ENCODE results near the gene PCGF3. TPM values are rescaled to one million over a fixed set of nuclear protein-coding genes. Genes with fewer than 3 reads are reported as not detected.

The PCGF3 gene
- total and polyA plus RNA-seq, 9 of the 15 experiments (the other 6 are each of a cell fraction or from before 2014, with no cell fraction given), result 2.6 to 46.1 (median 20.3) TPM

GRCh38 chr4:727576-727975 is 21.9 kb downstream of the PCGF3 start:
- CTCF ChIA-PET (ENCODE audit: low intra/inter-chr PET ratio), result no interaction called here

More at GRCh38 chr4:727576-727975, 21.9 kb downstream of the PCGF3 start:
- TF ChIP-seq, protein P1, sequence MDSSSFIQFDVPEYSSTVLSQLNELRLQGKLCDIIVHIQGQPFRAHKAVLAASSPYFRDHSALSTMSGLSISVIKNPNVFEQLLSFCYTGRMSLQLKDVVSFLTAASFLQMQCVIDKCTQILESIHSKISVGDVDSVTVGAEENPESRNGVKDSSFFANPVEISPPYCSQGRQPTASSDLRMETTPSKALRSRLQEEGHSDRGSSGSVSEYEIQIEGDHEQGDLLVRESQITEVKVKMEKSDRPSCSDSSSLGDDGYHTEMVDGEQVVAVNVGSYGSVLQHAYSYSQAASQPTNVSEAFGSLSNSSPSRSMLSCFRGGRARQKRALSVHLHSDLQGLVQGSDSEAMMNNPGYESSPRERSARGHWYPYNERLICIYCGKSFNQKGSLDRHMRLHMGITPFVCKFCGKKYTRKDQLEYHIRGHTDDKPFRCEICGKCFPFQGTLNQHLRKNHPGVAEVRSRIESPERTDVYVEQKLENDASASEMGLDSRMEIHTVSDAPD (CRISPR knock-in tag; IDR thresholded peaks at IDR 0.05), result no peak
- TF ChIP-seq, protein P2, sequence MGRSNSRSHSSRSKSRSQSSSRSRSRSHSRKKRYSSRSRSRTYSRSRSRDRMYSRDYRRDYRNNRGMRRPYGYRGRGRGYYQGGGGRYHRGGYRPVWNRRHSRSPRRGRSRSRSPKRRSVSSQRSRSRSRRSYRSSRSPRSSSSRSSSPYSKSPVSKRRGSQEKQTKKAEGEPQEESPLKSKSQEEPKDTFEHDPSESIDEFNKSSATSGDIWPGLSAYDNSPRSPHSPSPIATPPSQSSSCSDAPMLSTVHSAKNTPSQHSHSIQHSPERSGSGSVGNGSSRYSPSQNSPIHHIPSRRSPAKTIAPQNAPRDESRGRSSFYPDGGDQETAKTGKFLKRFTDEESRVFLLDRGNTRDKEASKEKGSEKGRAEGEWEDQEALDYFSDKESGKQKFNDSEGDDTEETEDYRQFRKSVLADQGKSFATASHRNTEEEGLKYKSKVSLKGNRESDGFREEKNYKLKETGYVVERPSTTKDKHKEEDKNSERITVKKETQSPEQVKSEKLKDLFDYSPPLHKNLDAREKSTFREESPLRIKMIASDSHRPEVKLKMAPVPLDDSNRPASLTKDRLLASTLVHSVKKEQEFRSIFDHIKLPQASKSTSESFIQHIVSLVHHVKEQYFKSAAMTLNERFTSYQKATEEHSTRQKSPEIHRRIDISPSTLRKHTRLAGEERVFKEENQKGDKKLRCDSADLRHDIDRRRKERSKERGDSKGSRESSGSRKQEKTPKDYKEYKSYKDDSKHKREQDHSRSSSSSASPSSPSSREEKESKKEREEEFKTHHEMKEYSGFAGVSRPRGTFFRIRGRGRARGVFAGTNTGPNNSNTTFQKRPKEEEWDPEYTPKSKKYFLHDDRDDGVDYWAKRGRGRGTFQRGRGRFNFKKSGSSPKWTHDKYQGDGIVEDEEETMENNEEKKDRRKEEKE (IDR thresholded peaks at IDR 0.05; ENCODE audit: borderline replicate concordance in 1 of 2, control insufficient read depth in 1 of 2, low read depth in 2 of 2, low read length in 1 of 2), result no peak
- no peak for TF ChIP-seq SRSF9 (IDR thresholded peaks at IDR 0.05; ENCODE audit: borderline replicate concordance, low read depth, low read length)
- TF ChIP-seq ETS2 (tag; IDR thresholded peaks at IDR 0.05; ENCODE audit: borderline replicate concordance, poor library complexity, severe bottlenecking), result no peak
- TF ChIP-seq, protein P3, sequence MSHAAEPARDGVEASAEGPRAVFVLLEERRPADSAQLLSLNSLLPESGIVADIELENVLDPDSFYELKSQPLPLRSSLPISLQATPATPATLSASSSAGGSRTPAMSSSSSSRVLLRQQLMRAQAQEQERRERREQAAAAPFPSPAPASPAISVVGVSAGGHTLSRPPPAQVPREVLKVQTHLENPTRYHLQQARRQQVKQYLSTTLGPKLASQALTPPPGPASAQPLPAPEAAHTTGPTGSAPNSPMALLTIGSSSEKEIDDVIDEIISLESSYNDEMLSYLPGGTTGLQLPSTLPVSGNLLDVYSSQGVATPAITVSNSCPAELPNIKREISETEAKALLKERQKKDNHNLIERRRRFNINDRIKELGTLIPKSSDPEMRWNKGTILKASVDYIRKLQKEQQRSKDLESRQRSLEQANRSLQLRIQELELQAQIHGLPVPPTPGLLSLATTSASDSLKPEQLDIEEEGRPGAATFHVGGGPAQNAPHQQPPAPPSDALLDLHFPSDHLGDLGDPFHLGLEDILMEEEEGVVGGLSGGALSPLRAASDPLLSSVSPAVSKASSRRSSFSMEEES (CRISPR knock-in tag; IDR thresholded peaks at IDR 0.05), result peak; percentile 49
- TF ChIP-seq, protein P4, sequence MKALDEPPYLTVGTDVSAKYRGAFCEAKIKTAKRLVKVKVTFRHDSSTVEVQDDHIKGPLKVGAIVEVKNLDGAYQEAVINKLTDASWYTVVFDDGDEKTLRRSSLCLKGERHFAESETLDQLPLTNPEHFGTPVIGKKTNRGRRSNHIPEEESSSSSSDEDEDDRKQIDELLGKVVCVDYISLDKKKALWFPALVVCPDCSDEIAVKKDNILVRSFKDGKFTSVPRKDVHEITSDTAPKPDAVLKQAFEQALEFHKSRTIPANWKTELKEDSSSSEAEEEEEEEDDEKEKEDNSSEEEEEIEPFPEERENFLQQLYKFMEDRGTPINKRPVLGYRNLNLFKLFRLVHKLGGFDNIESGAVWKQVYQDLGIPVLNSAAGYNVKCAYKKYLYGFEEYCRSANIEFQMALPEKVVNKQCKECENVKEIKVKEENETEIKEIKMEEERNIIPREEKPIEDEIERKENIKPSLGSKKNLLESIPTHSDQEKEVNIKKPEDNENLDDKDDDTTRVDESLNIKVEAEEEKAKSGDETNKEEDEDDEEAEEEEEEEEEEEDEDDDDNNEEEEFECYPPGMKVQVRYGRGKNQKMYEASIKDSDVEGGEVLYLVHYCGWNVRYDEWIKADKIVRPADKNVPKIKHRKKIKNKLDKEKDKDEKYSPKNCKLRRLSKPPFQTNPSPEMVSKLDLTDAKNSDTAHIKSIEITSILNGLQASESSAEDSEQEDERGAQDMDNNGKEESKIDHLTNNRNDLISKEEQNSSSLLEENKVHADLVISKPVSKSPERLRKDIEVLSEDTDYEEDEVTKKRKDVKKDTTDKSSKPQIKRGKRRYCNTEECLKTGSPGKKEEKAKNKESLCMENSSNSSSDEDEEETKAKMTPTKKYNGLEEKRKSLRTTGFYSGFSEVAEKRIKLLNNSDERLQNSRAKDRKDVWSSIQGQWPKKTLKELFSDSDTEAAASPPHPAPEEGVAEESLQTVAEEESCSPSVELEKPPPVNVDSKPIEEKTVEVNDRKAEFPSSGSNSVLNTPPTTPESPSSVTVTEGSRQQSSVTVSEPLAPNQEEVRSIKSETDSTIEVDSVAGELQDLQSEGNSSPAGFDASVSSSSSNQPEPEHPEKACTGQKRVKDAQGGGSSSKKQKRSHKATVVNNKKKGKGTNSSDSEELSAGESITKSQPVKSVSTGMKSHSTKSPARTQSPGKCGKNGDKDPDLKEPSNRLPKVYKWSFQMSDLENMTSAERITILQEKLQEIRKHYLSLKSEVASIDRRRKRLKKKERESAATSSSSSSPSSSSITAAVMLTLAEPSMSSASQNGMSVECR (CRISPR knock-in tag; IDR thresholded peaks at IDR 0.05), result no peak
- Histone ChIP-seq H3K9me1 (ENCODE audit: control insufficient read depth, insufficient read depth, low read length) (no peaks in the 10 kb centered on the region), H4K20me1 (replicated peaks; ENCODE audit: control insufficient read depth, insufficient read depth, low read length) (no peaks in the 10 kb centered on the region; the same call in 1 of the 2 replicates), H3K9me3 (replicated peaks; ENCODE audit: control insufficient read depth, insufficient read depth, low read depth, low read length) (peaks cover 4% of the 10 kb centered on the region), H3K9ac (ENCODE audit: insufficient read depth in 1 of 2, low read depth in 2 of 2, low read length in 2 of 2) (no peak overlapping the region), H2AFZ (ENCODE audit: low read depth, low read length) (no peak overlapping the region), H3K4me3 (no peak overlapping the region), H3K79me2 (ENCODE audit: control insufficient read depth, insufficient read depth, low read length) (peaks cover 42% of the 10 kb centered on the region), H3K27ac (ENCODE audit: extremely low read depth, low read depth, low read length) (peak overlapping the region; percentile 14; the same call in 1 of the 3 replicates), H3K4me1 (replicated peaks in 1 of 2; ENCODE audit: control insufficient read depth in 2 of 2, insufficient read depth in 2 of 2, low read length in 2 of 2) (peaks cover 20 to 63% of the 10 kb centered on the region in 2 experiments), H3K27me3 (ENCODE audit: control insufficient read depth in 2 of 2, insufficient read depth in 2 of 2, low read length in 2 of 2) (no peaks in the 10 kb centered on the region), H3K36me3 (ENCODE audit: control insufficient read depth, insufficient read depth, low read length) (peaks cover 22% of the 10 kb centered on the region; the same call in 1 of the 3 replicates), H3K4me2 (ENCODE audit: insufficient read depth, low read length) (no peak overlapping the region; the same call in 1 of the 2 replicates)
- intact Hi-C loops (cut with micrococcal nuclease), result no loop called here
- 39% methylated on average over 6 of the region's 6 CpGs for WGBS (ENCODE audit: insufficient coverage, low coverage, missing lambda C conversion rate)
- in situ Hi-C loops (cut with MboI), result no loop called here
- no TSS peak for BruUV-seq (replicated peaks)
- FAIRE-seq, result no peak
- POLR2A ChIA-PET, result interaction anchor here (0.8 kb wide), 1 partner anchor 54 kb away, joined by 3 read pairs; no protein-coding TSS in a partner anchor
- DNase-seq (ENCODE audit: extremely low read depth in 1 of 4, low spot score in 3 of 4), result no peak
- ATAC-seq, result no peak

All from K562 (cell line).